ENCODE measurements around the gene TINAGL1.
"Not testable (repeated sequence)": the region's sequence is repeated elsewhere in the genome, so short reads cannot be mapped to it uniquely, and the experiment has no call there.

Gene TINAGL1

DNA sequence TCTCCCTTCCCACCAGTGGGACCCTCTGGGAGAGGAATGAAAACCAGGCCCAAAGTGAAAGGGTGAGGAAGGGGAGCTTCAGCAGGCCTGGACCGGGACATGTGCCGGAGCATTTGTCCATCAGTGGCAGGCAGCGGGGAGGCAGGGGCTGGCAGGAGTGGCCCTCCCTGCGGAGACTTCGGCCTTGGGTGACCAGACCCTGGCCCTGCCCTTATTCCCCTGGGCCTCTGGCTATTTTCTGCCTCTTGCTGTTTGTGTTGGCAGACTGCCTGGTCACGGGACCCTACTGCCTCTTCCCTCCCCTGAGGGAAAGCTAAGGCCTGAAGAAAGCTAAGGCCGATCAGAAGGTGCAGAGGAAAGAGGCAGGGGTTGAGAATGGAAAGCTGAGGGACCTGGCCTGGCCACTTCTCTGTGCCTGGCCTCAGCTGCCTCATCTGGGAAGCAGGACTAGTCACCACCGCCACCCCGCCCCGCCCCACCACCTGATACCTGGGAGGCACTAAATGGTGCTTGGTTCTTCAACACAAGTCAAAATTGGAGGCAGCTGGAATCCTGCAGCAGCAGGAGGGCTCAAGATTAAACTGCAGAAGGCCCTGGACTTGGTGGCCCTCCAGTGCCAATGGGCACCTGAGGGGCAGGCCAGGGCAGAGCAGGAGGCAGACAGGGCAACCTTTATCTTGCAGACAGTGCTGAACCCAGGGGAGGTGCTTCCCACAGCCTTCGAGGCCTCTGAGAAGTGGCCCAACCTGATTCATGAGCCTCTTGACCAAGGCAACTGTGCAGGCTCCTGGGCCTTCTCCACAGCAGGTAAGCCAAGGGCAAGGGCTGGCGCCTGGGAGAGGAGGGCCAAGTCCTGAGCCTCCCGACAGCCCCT, 7.9 kb downstream of the TINAGL1 start:
- no peak overlapping the region for H3K4me3 ChIP-seq (ENCODE audit: low read depth, low read length)
- DNase-seq (ENCODE audit: low read depth): peak; percentile 64
- TF ChIP-seq CTCF (IDR thresholded peaks at IDR 0.05; ENCODE audit: control insufficient read depth, extremely low read depth, insufficient read depth): no peak

DNA sequence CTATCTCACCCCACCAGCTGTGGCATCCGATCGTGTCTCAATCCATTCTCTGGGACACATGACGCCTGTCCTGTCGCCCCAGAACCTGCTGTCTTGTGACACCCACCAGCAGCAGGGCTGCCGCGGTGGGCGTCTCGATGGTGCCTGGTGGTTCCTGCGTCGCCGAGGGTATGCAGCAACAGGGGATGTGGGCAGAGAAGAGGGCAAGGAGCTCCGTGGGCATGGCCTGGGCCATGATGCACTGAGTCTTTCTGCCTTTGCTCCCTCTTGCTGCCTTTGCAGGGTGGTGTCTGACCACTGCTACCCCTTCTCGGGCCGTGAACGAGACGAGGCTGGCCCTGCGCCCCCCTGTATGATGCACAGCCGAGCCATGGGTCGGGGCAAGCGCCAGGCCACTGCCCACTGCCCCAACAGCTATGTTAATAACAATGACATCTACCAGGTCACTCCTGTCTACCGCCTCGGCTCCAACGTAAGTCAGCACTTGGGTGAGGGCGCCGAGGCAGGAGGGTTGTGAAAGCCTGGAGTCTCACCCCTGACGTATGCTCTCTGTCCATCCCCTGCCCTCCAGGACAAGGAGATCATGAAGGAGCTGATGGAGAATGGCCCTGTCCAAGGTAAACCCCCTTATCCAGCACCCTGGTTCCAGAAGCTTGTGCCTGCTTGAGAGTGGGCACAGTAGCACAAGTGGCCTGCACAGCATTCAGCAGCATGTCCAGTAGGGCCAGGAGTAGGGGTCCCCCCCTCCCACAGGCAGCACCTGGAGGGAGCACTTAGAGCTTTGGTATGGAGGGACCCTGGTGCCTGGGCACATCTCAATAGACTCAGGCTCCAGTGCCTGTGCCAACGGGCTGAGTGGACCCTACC, 8.8 kb downstream of the TINAGL1 start:
- no peak for TF ChIP-seq CTCF (IDR thresholded peaks at IDR 0.05; ENCODE audit: control insufficient read depth, extremely low read depth, insufficient read depth)
- no peak for DNase-seq (ENCODE audit: low read depth)

DNA sequence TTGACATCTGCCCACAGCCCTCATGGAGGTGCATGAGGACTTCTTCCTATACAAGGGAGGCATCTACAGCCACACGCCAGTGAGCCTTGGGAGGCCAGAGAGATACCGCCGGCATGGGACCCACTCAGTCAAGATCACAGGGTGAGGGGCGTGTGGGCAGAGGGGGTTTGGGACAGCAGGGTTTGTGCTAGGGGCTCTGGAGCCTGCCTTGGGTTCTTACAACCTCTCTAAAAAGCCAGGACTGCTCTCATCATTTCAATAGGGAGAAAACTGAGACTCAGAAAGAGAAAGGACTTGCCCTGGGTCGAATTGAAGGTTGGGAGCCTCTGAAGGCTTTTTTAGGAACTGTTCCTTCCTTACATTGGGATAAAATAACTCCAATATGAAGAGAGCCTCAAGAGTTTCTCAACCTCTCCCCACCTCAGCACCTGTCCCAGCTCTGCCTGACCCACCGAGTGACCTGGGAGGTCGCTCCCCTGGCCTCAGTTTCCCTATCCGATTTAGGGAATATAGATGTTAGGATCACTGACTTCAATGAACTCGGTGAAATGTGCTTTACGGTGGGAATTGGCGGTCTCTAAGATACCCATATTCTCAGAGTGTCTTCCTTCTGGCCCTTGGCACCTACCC, 9.5 kb downstream of the TINAGL1 start:
- no peak overlapping the region for H3K4me3 ChIP-seq (ENCODE audit: low read depth, low read length)
- DNase-seq (ENCODE audit: low read depth): no peak
- no peak for TF ChIP-seq CTCF (IDR thresholded peaks at IDR 0.05; ENCODE audit: control insufficient read depth, extremely low read depth, insufficient read depth)

More for the DNA sequence above, 8.8 kb downstream of the TINAGL1 start:
- H3K4me3 ChIP-seq (ENCODE audit: low read depth, low read length): no peak overlapping the region

- DNase-seq (ENCODE audit: low read depth): no peak
- H3K4me3 ChIP-seq (ENCODE audit: low read depth, low read length): no peak overlapping the region
- TF ChIP-seq CTCF (IDR thresholded peaks at IDR 0.05; ENCODE audit: control insufficient read depth, extremely low read depth, insufficient read depth): no peak
These were observed 10.3 kb downstream of the TINAGL1 start for GRCh38 chr1:31586376-31587327.

DNA sequence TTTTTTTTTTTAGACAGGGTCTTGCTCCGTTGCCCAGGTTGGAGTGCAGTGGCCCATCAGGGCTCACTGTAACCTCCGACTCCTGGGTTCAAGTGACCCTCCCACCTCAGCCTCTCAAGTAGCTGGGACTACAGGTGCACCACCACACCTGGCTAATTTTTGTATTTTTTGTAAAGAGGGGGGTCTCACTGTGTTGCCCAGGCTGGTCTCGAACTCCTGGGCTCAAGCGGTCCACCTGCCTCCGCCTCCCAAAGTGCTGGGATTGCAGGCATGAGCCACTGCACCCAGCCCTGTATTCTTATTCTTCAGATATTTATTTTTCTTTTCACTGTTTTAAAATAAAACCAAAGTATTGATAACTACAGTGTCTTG, 11.0 kb downstream of the TINAGL1 start:
- DNase-seq (ENCODE audit: low read depth); H3K4me3 ChIP-seq (ENCODE audit: low read depth, low read length): not testable (repeated sequence)

- DNase-seq (ENCODE audit: low read depth): no peak
- H3K4me3 ChIP-seq (ENCODE audit: low read depth, low read length): no peak overlapping the region
- TF ChIP-seq CTCF (IDR thresholded peaks at IDR 0.05; ENCODE audit: control insufficient read depth, extremely low read depth, insufficient read depth): peak; percentile 46
These were observed 11.6 kb downstream of the TINAGL1 start for GRCh38 chr1:31587720-31588423.

Data from LNCaP clone FGC (cell line).